MG63 (cell line): ENCODE results near the gene SETD3. TPM values are rescaled to one million over a fixed set of nuclear protein-coding genes. Genes with fewer than 3 reads are reported as not detected.
A peak's percentile ranks its signal among the peaks of the same experiment; 100 is the strongest.

Source experiments
- DNase-seq: peaks from one replicate; pipeline ENCODE4 v3.0.0-alpha.2; 2020
- H3K27me3 ChIP-seq: fragments of 250-450 bp; sonication (Bioruptor Pico); 2 replicates; pipeline ENCODE4 v1.5.1; 2020; ENCODE audit warnings: mild to moderate bottlenecking, moderate library complexity
- H3K36me3 ChIP-seq: fragments of 250-450 bp; sonication (Bioruptor Pico); 2 replicates; pipeline ENCODE4 v1.5.1; 2020; ENCODE audit warnings: mild to moderate bottlenecking, moderate library complexity
- H3K4me3 ChIP-seq: fragments of 250-450 bp; sonication (Bioruptor Pico); 2 replicates; pipeline ENCODE4 v1.5.1; 2020; ENCODE audit warnings: mild to moderate bottlenecking, moderate library complexity
- H3K9me3 ChIP-seq: fragments of 250-450 bp; sonication (Bioruptor Pico); 2 replicates; pipeline ENCODE4 v1.5.1; 2020; ENCODE audit warnings: mild to moderate bottlenecking, moderate library complexity
- total RNA-seq: library from RNA; depleted of rRNA; stranded (reverse); fragments of >200 nt; shearing (Covaris generic); gene quantifications from 2 replicates; pipeline ENCODE4 v1.2.3, GENCODE V29; 2014; ENCODE audit warnings: low replicate concordance

Gene SETD3
- total RNA-seq, 1 experiment from 2014 or later: 37.8 TPM

GRCh38 chr14:99382071-99382470 is 98.6 kb downstream of the SETD3 start:
- H3K36me3 ChIP-seq: no peaks in the 10 kb centered on the region
- H3K4me3 ChIP-seq: no peak overlapping the region
- no peaks in the 10 kb centered on the region for H3K27me3 ChIP-seq
- no peak for DNase-seq
- no peaks in the 10 kb centered on the region for H3K9me3 ChIP-seq

GRCh38 chr14:99381688-99382060 is 99.0 kb downstream of the SETD3 start:
- DNase-seq: no peak
- Histone ChIP-seq H3K4me3 (no peak overlapping the region), H3K9me3 (no peaks in the 10 kb centered on the region), H3K27me3 (no peaks in the 10 kb centered on the region), H3K36me3 (no peaks in the 10 kb centered on the region)

- Histone ChIP-seq H3K4me3 (no peak overlapping the region), H3K36me3 (no peaks in the 10 kb centered on the region), H3K27me3 (no peaks in the 10 kb centered on the region), H3K9me3 (no peaks in the 10 kb centered on the region)
- no peak for DNase-seq
Measured at GRCh38 chr14:99380991-99381687, 99.5 kb downstream of the SETD3 start.

GRCh38 chr14:99380402-99380801 is 100.3 kb downstream of the SETD3 start:
- no peaks in the 10 kb centered on the region for H3K9me3 ChIP-seq
- H3K36me3 ChIP-seq: no peaks in the 10 kb centered on the region
- H3K27me3 ChIP-seq: no peaks in the 10 kb centered on the region
- no peak overlapping the region for H3K4me3 ChIP-seq
- DNase-seq: no peak

- Histone ChIP-seq H3K9me3 (no peaks in the 10 kb centered on the region), H3K27me3 (no peaks in the 10 kb centered on the region), H3K36me3 (no peaks in the 10 kb centered on the region), H3K4me3 (no peak overlapping the region)
- DNase-seq: peak; percentile 45
Measured at GRCh38 chr14:99378782-99379214, 101.9 kb downstream of the SETD3 start.

GRCh38 chr14:99377951-99378350 is 102.7 kb downstream of the SETD3 start:
- no peak for DNase-seq
- no peaks in the 10 kb centered on the region for H3K9me3 ChIP-seq
- no peaks in the 10 kb centered on the region for H3K27me3 ChIP-seq
- H3K36me3 ChIP-seq: no peaks in the 10 kb centered on the region
- H3K4me3 ChIP-seq: no peak overlapping the region

- no peak for DNase-seq
- no peaks in the 10 kb centered on the region for H3K27me3 ChIP-seq
- no peak overlapping the region for H3K4me3 ChIP-seq
- no peaks in the 10 kb centered on the region for H3K36me3 ChIP-seq
- no peaks in the 10 kb centered on the region for H3K9me3 ChIP-seq
Measured at GRCh38 chr14:99374964-99375363, 105.7 kb downstream of the SETD3 start.

DNA sequence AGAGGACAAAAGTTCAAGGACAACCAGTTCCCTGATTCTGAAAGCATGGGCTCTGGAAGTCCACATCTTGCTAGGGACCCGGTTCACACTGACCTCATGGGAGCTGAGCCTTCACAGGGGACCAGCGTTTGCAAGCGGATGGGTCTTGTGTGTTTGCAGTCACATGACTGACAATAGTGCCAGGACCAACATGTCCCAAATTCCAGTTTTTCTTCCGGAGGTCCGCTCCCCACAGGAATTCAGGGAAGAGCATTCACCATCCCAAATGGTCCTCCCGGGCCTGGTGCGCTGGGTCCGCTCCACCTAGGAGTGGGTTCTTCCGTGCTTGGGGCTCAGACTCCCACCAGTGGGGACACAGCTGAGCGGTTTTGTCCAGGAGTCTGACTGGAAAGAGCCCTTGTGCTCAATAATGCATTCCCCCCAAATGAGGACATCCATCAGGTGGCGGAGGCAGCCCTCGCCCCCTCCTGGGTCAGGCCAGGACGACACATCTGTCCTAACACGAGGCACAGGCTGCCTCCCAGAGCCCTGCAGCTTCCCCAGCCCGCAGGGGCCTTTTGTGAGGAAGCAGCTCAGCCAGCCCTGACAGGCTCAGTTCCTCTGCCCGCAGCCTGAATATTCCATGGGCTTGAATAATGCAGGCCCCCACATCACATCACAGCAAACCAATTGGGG is 116.9 kb downstream of the SETD3 start:
- Histone ChIP-seq H3K36me3 (no peaks in the 10 kb centered on the region), H3K4me3 (no peak overlapping the region), H3K9me3 (no peaks in the 10 kb centered on the region), H3K27me3 (no peaks in the 10 kb centered on the region)
- DNase-seq: no peak

DNA sequence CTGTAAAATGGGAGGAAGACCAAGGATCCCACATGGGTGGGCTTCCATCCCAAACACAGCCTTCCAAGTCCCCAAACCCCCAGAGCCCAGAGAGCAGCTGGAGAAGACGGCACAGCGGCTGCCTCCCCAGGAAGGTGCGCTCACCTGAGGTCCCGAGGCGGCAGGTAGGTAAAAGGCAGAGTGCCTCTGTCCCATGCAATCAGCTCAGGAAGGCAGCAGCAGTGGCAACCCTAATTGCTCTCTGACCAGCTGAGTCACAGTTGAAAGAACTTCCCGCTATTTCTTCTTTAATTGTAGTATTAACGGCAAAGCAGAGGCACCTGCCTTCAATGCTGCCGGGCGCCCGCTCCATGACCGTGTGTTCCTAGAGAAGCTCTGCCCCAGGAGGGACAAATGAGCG is 117.6 kb downstream of the SETD3 start:
- no peak for DNase-seq
- Histone ChIP-seq H3K4me3 (no peak overlapping the region), H3K36me3 (no peaks in the 10 kb centered on the region), H3K9me3 (no peaks in the 10 kb centered on the region), H3K27me3 (no peaks in the 10 kb centered on the region)

GRCh38 chr14:99361596-99362215 is 119.0 kb downstream of the SETD3 start:
- Histone ChIP-seq H3K27me3 (no peaks in the 10 kb centered on the region), H3K4me3 (no peak overlapping the region), H3K36me3 (no peaks in the 10 kb centered on the region), H3K9me3 (no peaks in the 10 kb centered on the region)
- DNase-seq: no peak

GRCh38 chr14:99360774-99361595 is 119.7 kb downstream of the SETD3 start:
- no peaks in the 10 kb centered on the region for H3K27me3 ChIP-seq
- no peak overlapping the region for H3K4me3 ChIP-seq
- no peaks in the 10 kb centered on the region for H3K36me3 ChIP-seq
- H3K9me3 ChIP-seq: no peaks in the 10 kb centered on the region
- DNase-seq: peak; percentile 4

DNA sequence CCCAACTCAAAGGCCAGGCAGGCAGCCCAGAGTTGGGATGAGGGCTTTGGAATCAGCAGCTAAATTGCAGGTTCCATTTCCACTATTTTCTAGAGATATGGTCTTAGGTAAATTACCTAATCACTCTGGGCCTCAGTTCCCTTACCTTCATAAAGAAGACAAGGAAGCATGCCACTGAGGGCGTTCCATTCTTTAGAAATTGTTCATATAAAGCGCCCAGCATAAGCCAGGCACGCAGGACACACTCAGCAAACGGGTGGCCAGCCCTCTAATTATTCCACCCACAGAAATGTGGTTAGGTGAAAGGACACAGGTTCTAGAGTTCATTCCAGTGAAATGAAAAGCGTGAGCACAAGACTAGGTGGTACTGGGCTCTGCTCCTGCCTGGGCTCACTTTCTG is 120.8 kb downstream of the SETD3 start:
- no peak for DNase-seq
- Histone ChIP-seq H3K4me3 (no peak overlapping the region), H3K27me3 (no peaks in the 10 kb centered on the region), H3K9me3 (no peaks in the 10 kb centered on the region), H3K36me3 (no peaks in the 10 kb centered on the region)

DNA sequence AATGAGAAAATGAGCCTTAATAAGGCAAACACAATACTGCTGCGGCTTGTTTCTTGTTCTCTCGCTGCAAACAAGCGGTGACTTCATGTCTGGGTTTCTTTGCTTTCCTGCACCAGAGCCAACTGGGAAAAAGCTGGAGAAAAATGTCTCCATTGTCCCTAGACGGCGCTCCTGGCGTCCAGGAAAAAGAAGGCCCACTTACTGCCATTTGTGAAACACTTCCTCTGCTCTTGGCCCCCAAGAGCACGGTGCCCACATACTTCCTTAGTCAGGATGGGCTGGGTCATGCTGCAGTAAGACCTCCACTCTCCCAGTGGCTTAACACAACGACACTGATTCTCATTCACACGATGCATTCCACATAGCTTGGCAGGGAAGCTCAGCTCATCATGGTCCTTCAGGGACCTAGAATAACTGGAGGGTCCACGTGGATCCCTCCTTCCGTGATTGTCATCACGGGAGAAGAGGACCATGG is 122.7 kb downstream of the SETD3 start:
- Histone ChIP-seq H3K4me3 (no peak overlapping the region), H3K27me3 (no peaks in the 10 kb centered on the region), H3K9me3 (no peaks in the 10 kb centered on the region), H3K36me3 (no peaks in the 10 kb centered on the region)
- DNase-seq: no peak

- no peaks in the 10 kb centered on the region for H3K36me3 ChIP-seq
Measured at GRCh38 chr14:99357151-99357915, 123.3 kb downstream of the SETD3 start.

DNA sequence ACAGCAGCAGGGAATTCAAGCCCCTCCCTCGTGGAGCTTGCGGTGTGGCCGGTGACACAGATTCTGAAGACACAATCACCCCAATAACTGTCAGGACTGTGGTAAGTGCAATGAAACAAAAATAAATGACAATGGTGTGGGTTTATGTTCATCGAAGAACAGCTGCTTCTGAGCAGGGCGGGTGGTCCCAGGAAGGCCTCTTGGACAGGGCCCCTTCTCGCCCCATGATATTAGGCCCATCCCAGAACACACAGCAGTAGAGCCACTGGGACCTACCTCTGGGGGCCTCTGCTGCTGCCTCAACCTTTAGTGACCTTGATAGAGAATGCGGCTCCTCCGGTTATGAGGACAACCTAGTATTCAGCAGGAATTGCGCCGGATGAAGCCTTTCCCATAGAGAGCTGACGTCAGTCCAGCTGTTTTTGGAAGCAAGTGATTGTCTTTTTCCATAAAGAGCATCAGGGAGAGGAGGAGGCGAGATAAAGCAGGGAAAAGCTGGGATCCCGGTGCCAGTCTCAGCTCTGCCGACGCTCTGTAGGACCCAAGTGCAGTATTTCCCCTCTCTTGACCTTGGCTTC is 124.5 kb downstream of the SETD3 start:
- Histone ChIP-seq H3K36me3 (no peaks in the 10 kb centered on the region), H3K27me3 (no peaks in the 10 kb centered on the region), H3K4me3 (no peak overlapping the region), H3K9me3 (no peaks in the 10 kb centered on the region)
- DNase-seq: no peak

More at GRCh38 chr14:99357151-99357915, 123.3 kb downstream of the SETD3 start:
- H3K4me3 ChIP-seq: no peak overlapping the region
- DNase-seq: peak; percentile 25
- no peaks in the 10 kb centered on the region for H3K27me3 ChIP-seq
- no peaks in the 10 kb centered on the region for H3K9me3 ChIP-seq
